Measurements from ENCODE around the gene SMG6.

Gene SMG6

GRCh38 chr17:2243953-2244352 is 59.6 kb downstream of the SMG6 start:
- no peak for TF ChIP-seq CTCF (IDR thresholded peaks at IDR 0.05; ENCODE audit: extremely low read depth, missing control alignments)

GRCh38 chr17:2241823-2242222 is 61.8 kb downstream of the SMG6 start:
- no peak for TF ChIP-seq CTCF (IDR thresholded peaks at IDR 0.05; ENCODE audit: extremely low read depth, missing control alignments)
- no peak for DNase-seq (ENCODE audit: low spot score)

More at GRCh38 chr17:2243953-2244352, 59.6 kb downstream of the SMG6 start:
- no peak for DNase-seq (ENCODE audit: low spot score)

- DNase-seq (ENCODE audit: low spot score), result no peak
- no peak for TF ChIP-seq CTCF (IDR thresholded peaks at IDR 0.05; ENCODE audit: extremely low read depth, missing control alignments)
Measured at GRCh38 chr17:2240541-2240940, 63.0 kb downstream of the SMG6 start.

GRCh38 chr17:2239882-2240430 is 63.6 kb downstream of the SMG6 start:
- peak; percentile 67 for DNase-seq (ENCODE audit: low spot score)

DNA sequence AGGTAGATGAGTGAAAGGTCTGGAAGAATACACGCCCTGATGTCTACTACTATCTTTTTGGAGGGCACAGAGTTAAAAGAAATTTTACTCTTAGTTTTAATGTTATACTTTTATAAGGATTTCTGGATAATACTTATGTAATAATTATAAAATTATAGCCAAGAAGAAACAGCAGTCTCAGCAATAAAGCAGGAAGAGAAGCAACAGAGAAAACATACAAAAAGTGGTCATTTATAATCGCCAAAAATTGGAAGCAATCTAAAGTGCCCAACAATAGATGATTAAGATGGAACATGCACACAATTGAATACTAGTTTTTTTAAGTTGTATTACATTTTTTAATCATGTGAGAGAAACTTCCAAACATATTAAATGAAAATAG is 64.4 kb downstream of the SMG6 start:
- DNase-seq (ENCODE audit: low spot score), result no peak
- TF ChIP-seq CTCF (IDR thresholded peaks at IDR 0.05; ENCODE audit: extremely low read depth, missing control alignments), result no peak

More at GRCh38 chr17:2239882-2240430, 63.6 kb downstream of the SMG6 start:
- TF ChIP-seq CTCF (IDR thresholded peaks at IDR 0.05; ENCODE audit: extremely low read depth, missing control alignments), result no peak

GRCh38 chr17:2238432-2239169 is 65.0 kb downstream of the SMG6 start:
- peak; percentile 65 for DNase-seq (ENCODE audit: low spot score)
- TF ChIP-seq CTCF (IDR thresholded peaks at IDR 0.05; ENCODE audit: extremely low read depth, missing control alignments), result no peak

- no peak for TF ChIP-seq CTCF (IDR thresholded peaks at IDR 0.05; ENCODE audit: extremely low read depth, missing control alignments)
- no peak for DNase-seq (ENCODE audit: low spot score)
Measured at GRCh38 chr17:2237950-2238349, 65.6 kb downstream of the SMG6 start.

Data from GM20000 (cell line).